Keratinocyte (primary cell): ENCODE results near the gene GNAT3.

Source experiments
- CTCF ChIP-seq, 3 experiments: IDR thresholded peaks in 1 of 3; conservative IDR thresholded peaks in 1 of 3; optimal IDR thresholded peaks in 1 of 3; 2 replicates in 2 of 3; 3 replicates in 1 of 3; pipeline versions ENCODE3 to v1.5.1; 2011; ENCODE audit warnings: low read length in 3 of 3, mild to moderate bottlenecking in 3 of 3, moderate library complexity in 2 of 3, control low read depth in 1 of 3, inconsistent platforms in 1 of 3; ENCODE audit not compliant: insufficient read depth in 2 of 3; ENCODE audit errors: extremely low read depth in 1 of 3
- EZH2 ChIP-seq: IDR thresholded peaks from one replicate; pipeline ENCODE4 v1.6.1; 2012; ENCODE audit warnings: inconsistent platforms, mild to moderate bottlenecking, low read length, moderate library complexity

GRCh38 chr7:80444811-80445210, 67.1 kb downstream of the GNAT3 start:
- no peak for TF ChIP-seq CTCF (optimal IDR thresholded peaks at IDR 0.05 in 1 of 3, IDR thresholded peaks at IDR 0.05 in 1 of 3, conservative IDR thresholded peaks at IDR 0.05 in 1 of 3; ENCODE audit: extremely low read depth in 1 of 3, insufficient read depth in 2 of 3, low read length in 3 of 3)
- TF ChIP-seq EZH2 = no peak
